K562 (cell line): ENCODE data around the gene S100A4. TPM values are rescaled to one million over a fixed set of nuclear protein-coding genes. Genes with fewer than 3 reads are reported as not detected.
A peak's percentile ranks its signal among the peaks of the same experiment; 100 is the strongest.

Experiments
- AFF4 ChIP-seq: sonication (generic); formaldehyde crosslinking; IDR thresholded peaks from 2 replicates; pipeline ENCODE4 v1.8.0; 2023; ENCODE audit warnings: mild to moderate bottlenecking, missing genetic modification reagents
- CEBPG ChIP-seq, 3 experiments: fragments of 200-800 bp in 1 of 3; sonication (Bioruptor generic) in 1 of 3; sonication (generic) in 1 of 3; formaldehyde crosslinking in 1 of 3; IDR thresholded peaks in 2 of 3; conservative IDR thresholded peaks in 1 of 3; 2 replicates each; pipeline versions ENCODE4 v1.6.1 to v1.8.0; 2016 to 2022; ENCODE audit warnings: missing compliant biosample characterization in 2 of 3, missing genetic modification characterization in 2 of 3, mild to moderate bottlenecking in 1 of 3, missing genetic modification reagents in 1 of 3
- COPS2 ChIP-seq: fragments of 450-650 bp; conservative IDR thresholded peaks from 2 replicates; pipeline ENCODE4 v1.6.1; 2016; ENCODE audit warnings: mild to moderate bottlenecking, moderate library complexity
- ETS2 ChIP-seq: IDR thresholded peaks from 2 replicates; pipeline ENCODE4 v1.6.1; 2016; ENCODE audit warnings: borderline replicate concordance, missing genetic modification characterization, mild to moderate bottlenecking, moderate library complexity, missing compliant biosample characterization; ENCODE audit not compliant: poor library complexity, severe bottlenecking
- FOS ChIP-seq: IDR thresholded peaks from 3 replicates; pipeline ENCODE4 v1.6.1; 2011; ENCODE audit not compliant: insufficient read length; ENCODE audit errors: extremely low read depth
- GTF2F1 ChIP-seq: IDR thresholded peaks from 2 replicates; pipeline ENCODE4 v1.6.1; 2011; ENCODE audit warnings: low read depth, low read length, improper control_type of control experiment
- HDAC3 ChIP-seq: fragments of 450-650 bp; IDR thresholded peaks from 2 replicates; pipeline ENCODE4 v1.6.1; 2018; ENCODE audit warnings: borderline replicate concordance, mild to moderate bottlenecking, moderate library complexity; ENCODE audit not compliant: partially characterized antibody
- HMGN3 ChIP-seq: IDR thresholded peaks from 2 replicates; pipeline ENCODE4 v1.6.1; 2011; ENCODE audit warnings: borderline replicate concordance, low read depth, mild to moderate bottlenecking, mixed read lengths, low read length; ENCODE audit not compliant: insufficient read length; ENCODE audit errors: extremely low read depth
- KAT7 ChIP-seq: sonication (generic); formaldehyde crosslinking; IDR thresholded peaks from 2 replicates; pipeline ENCODE4 v1.8.0; 2022; ENCODE audit warnings: missing genetic modification reagents, mild to moderate bottlenecking, borderline replicate concordance
- MAFK ChIP-seq: IDR thresholded peaks from 2 replicates; pipeline ENCODE4 v1.6.1; 2011; ENCODE audit warnings: low read length, improper control_type of control experiment
- NCOR1 ChIP-seq: fragments of 450-650 bp; IDR thresholded peaks from 2 replicates; pipeline ENCODE4 v1.6.1; 2016; ENCODE audit warnings: mild to moderate bottlenecking, moderate library complexity
- NFATC3 ChIP-seq: fragments of 450-650 bp; IDR thresholded peaks from 2 replicates; pipeline ENCODE4 v1.6.1; 2017; ENCODE audit warnings: mild to moderate bottlenecking
- NR2C1 ChIP-seq, 2 experiments: fragments of 450-650 bp; IDR thresholded peaks; 2 replicates each; pipeline ENCODE4 v1.6.1; 2017; ENCODE audit warnings: mild to moderate bottlenecking in 2 of 2, antibody characterized with exemption in 1 of 2, inconsistent platforms in 1 of 2, missing compliant biosample characterization in 1 of 2, missing genetic modification characterization in 1 of 2
- PML ChIP-seq: IDR thresholded peaks from 2 replicates; pipeline ENCODE4 v1.6.1; 2012; ENCODE audit warnings: low read length, inconsistent platforms
- POLR2AphosphoS5 ChIP-seq: IDR thresholded peaks from 2 replicates; pipeline ENCODE4 v1.6.1; 2011; ENCODE audit warnings: mild to moderate bottlenecking, low read depth, low read length, moderate library complexity; ENCODE audit not compliant: control insufficient read depth, insufficient read depth
- PPARD ChIP-seq: fragments of 250-450 bp; sonication (Bioruptor Pico); IDR thresholded peaks from 2 replicates; pipeline ENCODE4 v1.8.0; 2022; ENCODE audit warnings: inconsistent platforms, mild to moderate bottlenecking, moderate library complexity
- TRIM28 ChIP-seq: fragments of 450-650 bp; IDR thresholded peaks from 2 replicates; pipeline ENCODE4 v1.6.1; 2017
- XRCC3 ChIP-seq: fragments of 450-650 bp; IDR thresholded peaks from 2 replicates; pipeline ENCODE4 v1.6.1; 2017; ENCODE audit warnings: mild to moderate bottlenecking, moderate library complexity
- XRCC5 ChIP-seq: fragments of 200-400 bp; formaldehyde crosslinking; IDR thresholded peaks from 2 replicates; pipeline ENCODE4 v1.6.1; 2017; ENCODE audit warnings: low read depth, mild to moderate bottlenecking, low read length
- ZNF175 ChIP-seq: fragments of 200-800 bp; sonication (Bioruptor generic); IDR thresholded peaks from 2 replicates; pipeline ENCODE4 v1.6.1; 2016; ENCODE audit warnings: low read depth, mild to moderate bottlenecking, missing genetic modification characterization, missing compliant biosample characterization
- ZNF41 ChIP-seq: fragments of 250-450 bp; sonication (Bioruptor Pico); conservative IDR thresholded peaks from 2 replicates; pipeline ENCODE4 v1.4.0; 2020; ENCODE audit warnings: mild to moderate bottlenecking
- polyA plus RNA-seq, 8 experiments: library from polyadenylated mRNA; depleted of rRNA in 4 of 8; stranded (reverse) in 5 of 8; unstranded in 3 of 8; fragments of >200 nt; fragmentation: Nextera tagmentation in 2 of 8; fragmentation: Illumina TruSeq in 1 of 8; extraction: Ambion mirVana in 2 of 8; extraction: Trizol in 1 of 8; gene quantifications; 2 replicates each; pipeline versions ENCODE4 v1.2.1 to v1.2.3, GENCODE V29; 2011 to 2014; ENCODE audit warnings: inconsistent platforms in 1 of 8, missing spikeins in 1 of 8
- total RNA-seq, 7 experiments: library from RNA; depleted of rRNA in 6 of 7; stranded (reverse); fragments of >200 nt in 6 of 7; fragmentation: Illumina TruSeq in 2 of 7; extraction: Trizol in 2 of 7; gene quantifications; 2 replicates each; pipeline versions ENCODE4 v1.2.1 to v1.2.3, GENCODE V29; 2011 to 2021; ENCODE audit warnings: low replicate concordance in 1 of 7
- TF ChIP-seq, protein P1 (sequence below), 2 experiments: fragments of 450-650 bp in 1 of 2; sonication (generic) in 1 of 2; formaldehyde crosslinking in 1 of 2; IDR thresholded peaks in 1 of 2; conservative IDR thresholded peaks in 1 of 2; 2 replicates each; pipeline versions ENCODE4 v1.6.1 to v1.8.1; 2016 to 2023; ENCODE audit warnings: mild to moderate bottlenecking in 2 of 2, moderate library complexity in 2 of 2, inconsistent platforms in 1 of 2, missing genetic modification reagents in 1 of 2
- TF ChIP-seq, protein P2 (sequence below): fragments of 250-450 bp; sonication (Bioruptor Pico); IDR thresholded peaks from 2 replicates; pipeline ENCODE4 v1.4.0; 2020

S100A4 gene
- total and polyA plus RNA-seq, 9 of the 15 experiments (the other 6 are each of a cell fraction or from before 2014, with no cell fraction given): 3.7 to 20.1 (median 11.2) TPM

DNA sequence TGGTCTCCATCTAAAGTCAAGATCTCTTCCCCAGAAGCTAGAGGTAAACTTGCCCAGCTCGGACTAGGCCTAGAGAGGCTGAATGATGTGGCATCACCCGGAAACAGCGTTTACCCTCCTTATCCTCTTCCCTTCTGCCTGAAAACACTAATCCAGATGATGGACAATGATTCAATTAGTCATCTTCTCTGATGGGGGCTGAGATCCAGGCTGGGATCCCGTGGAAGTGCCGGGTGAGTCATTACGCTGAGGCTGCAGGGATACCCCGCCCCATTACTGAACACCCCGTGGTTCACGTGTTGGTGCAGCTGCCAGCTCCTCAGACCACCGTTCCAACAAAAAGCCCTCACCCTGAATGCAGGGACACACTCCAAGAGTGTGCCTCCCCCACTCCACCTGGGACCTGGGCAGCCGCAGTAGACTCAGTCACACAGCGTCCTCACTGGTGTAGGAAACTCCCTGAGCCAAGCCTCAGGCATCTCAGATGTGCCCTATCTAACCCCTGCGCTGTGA lies 11.9 kb downstream of the S100A4 start (continued):
- TF ChIP-seq, protein P1, sequence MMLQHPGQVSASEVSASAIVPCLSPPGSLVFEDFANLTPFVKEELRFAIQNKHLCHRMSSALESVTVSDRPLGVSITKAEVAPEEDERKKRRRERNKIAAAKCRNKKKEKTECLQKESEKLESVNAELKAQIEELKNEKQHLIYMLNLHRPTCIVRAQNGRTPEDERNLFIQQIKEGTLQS (IDR thresholded peaks at IDR 0.05): peak; percentile 85
- TF ChIP-seq, protein P1 (CRISPR knock-in tag; conservative IDR thresholded peaks at IDR 0.05): no peak
- TF ChIP-seq ETS2 (tag): no peak
- TF ChIP-seq ZNF175 (CRISPR knock-in tag): 0 out of 2 replicates have a peak, but pooled peaks have one; percentile 40
- no peak for TF ChIP-seq POLR2AphosphoS5
- TF ChIP-seq XRCC5: no peak
- TF ChIP-seq, protein P2, sequence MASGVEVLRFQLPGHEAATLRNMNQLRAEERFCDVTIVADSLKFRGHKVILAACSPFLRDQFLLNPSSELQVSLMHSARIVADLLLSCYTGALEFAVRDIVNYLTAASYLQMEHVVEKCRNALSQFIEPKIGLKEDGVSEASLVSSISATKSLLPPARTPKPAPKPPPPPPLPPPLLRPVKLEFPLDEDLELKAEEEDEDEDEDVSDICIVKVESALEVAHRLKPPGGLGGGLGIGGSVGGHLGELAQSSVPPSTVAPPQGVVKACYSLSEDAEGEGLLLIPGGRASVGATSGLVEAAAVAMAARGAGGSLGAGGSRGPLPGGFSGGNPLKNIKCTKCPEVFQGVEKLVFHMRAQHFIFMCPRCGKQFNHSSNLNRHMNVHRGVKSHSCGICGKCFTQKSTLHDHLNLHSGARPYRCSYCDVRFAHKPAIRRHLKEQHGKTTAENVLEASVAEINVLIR (CRISPR knock-in tag): no peak
- no peak for TF ChIP-seq PPARD (CRISPR knock-in tag)
- TF ChIP-seq NCOR1: no peak
- no peak for TF ChIP-seq AFF4
- no peak for TF ChIP-seq NR2C1 (IDR thresholded peaks at IDR 0.05)
- no peak for TF ChIP-seq NR2C1 (tag; IDR thresholded peaks at IDR 0.05)
- TF ChIP-seq CEBPG (CRISPR knock-in tag; IDR thresholded peaks at IDR 0.05): no peak
- no peak for TF ChIP-seq CEBPG (tag; conservative IDR thresholded peaks at IDR 0.05 in 1 of 2, IDR thresholded peaks at IDR 0.05 in 1 of 2)
- no peak for TF ChIP-seq HMGN3
- no peak for TF ChIP-seq COPS2
- TF ChIP-seq NFATC3: no peak
- no peak for TF ChIP-seq XRCC3
- TF ChIP-seq TRIM28: no peak
- no peak for TF ChIP-seq HDAC3
- TF ChIP-seq MAFK: no peak
- no peak for TF ChIP-seq KAT7 (CRISPR knock-in tag)
- TF ChIP-seq ZNF41 (CRISPR knock-in tag): no peak
- TF ChIP-seq FOS: peak; percentile 53
- TF ChIP-seq GTF2F1: no peak
- TF ChIP-seq PML: no peak
